ENCODE data around the gene DUSP23.

DUSP23 gene

GRCh38 chr1:159798893-159799292 is 18.1 kb downstream of the DUSP23 start:
- Histone ChIP-seq H2AFZ (ENCODE audit: low read depth, low read length) (no peak overlapping the region), H3K27ac (ENCODE audit: low read length) (no peak overlapping the region), H3K4me3 (ENCODE audit: low read length) (no peak overlapping the region), H3K36me3 (replicated peaks; ENCODE audit: low read depth, low read length) (no peaks in the 10 kb centered on the region), H3K9ac (ENCODE audit: low read length) (no peak overlapping the region), H3K9me3 (ENCODE audit: insufficient read depth, low read length) (no peaks in the 10 kb centered on the region), H3K79me2 (ENCODE audit: low read length) (no peaks in the 10 kb centered on the region), H3K27me3 (ENCODE audit: low read depth, low read length) (peaks cover 85% of the 10 kb centered on the region), H3K4me1 (ENCODE audit: low read length) (peaks cover 18% of the 10 kb centered on the region), H3K4me2 (ENCODE audit: low read length) (no peak overlapping the region), H4K20me1 (ENCODE audit: insufficient read depth, low read length) (no peaks in the 10 kb centered on the region)
- TF ChIP-seq CTCF (IDR thresholded peaks at IDR 0.05; ENCODE audit: low read depth, low read length): peak; percentile 98
- no peak for TF ChIP-seq EZH2phosphoT487 (IDR thresholded peaks at IDR 0.05; ENCODE audit: low read depth)

GRCh38 chr1:159799446-159799985 is 18.8 kb downstream of the DUSP23 start:
- Histone ChIP-seq H3K27me3 (ENCODE audit: low read depth, low read length) (peaks cover 90% of the 10 kb centered on the region), H3K9me3 (ENCODE audit: insufficient read depth, low read length) (no peaks in the 10 kb centered on the region), H4K20me1 (ENCODE audit: insufficient read depth, low read length) (no peaks in the 10 kb centered on the region), H3K27ac (ENCODE audit: low read length) (no peak overlapping the region), H3K9ac (ENCODE audit: low read length) (no peak overlapping the region), H3K4me3 (ENCODE audit: low read length) (no peak overlapping the region), H3K4me1 (ENCODE audit: low read length) (peaks cover 18% of the 10 kb centered on the region), H3K79me2 (ENCODE audit: low read length) (no peaks in the 10 kb centered on the region), H2AFZ (ENCODE audit: low read depth, low read length) (no peak overlapping the region), H3K4me2 (ENCODE audit: low read length) (no peak overlapping the region), H3K36me3 (replicated peaks; ENCODE audit: low read depth, low read length) (no peaks in the 10 kb centered on the region)
- TF ChIP-seq CTCF (IDR thresholded peaks at IDR 0.05; ENCODE audit: low read depth, low read length) (no peak), EZH2phosphoT487 (IDR thresholded peaks at IDR 0.05; ENCODE audit: low read depth) (no peak)

GRCh38 chr1:159800177-159800930 is 19.6 kb downstream of the DUSP23 start:
- no peaks in the 10 kb centered on the region for H3K36me3 ChIP-seq (replicated peaks; ENCODE audit: low read depth, low read length)
- no peak overlapping the region; the same call in 1 of the 2 replicates for H2AFZ ChIP-seq (ENCODE audit: low read depth, low read length)
- H4K20me1 ChIP-seq (ENCODE audit: insufficient read depth, low read length): no peaks in the 10 kb centered on the region
- no peak overlapping the region for H3K4me3 ChIP-seq (ENCODE audit: low read length)
- peaks cover 18% of the 10 kb centered on the region for H3K4me1 ChIP-seq (ENCODE audit: low read length)
- peak overlapping the region; percentile 30 for H3K4me2 ChIP-seq (ENCODE audit: low read length)
- H3K9me3 ChIP-seq (ENCODE audit: insufficient read depth, low read length): no peaks in the 10 kb centered on the region
- no peak for TF ChIP-seq CTCF (IDR thresholded peaks at IDR 0.05; ENCODE audit: low read depth, low read length)
- no peak for TF ChIP-seq EZH2phosphoT487 (IDR thresholded peaks at IDR 0.05; ENCODE audit: low read depth)
- H3K9ac ChIP-seq (ENCODE audit: low read length): no peak overlapping the region
- no peak overlapping the region for H3K27ac ChIP-seq (ENCODE audit: low read length)
- no peaks in the 10 kb centered on the region for H3K79me2 ChIP-seq (ENCODE audit: low read length)
- peaks cover 90% of the 10 kb centered on the region for H3K27me3 ChIP-seq (ENCODE audit: low read depth, low read length)

- H3K4me2 ChIP-seq (ENCODE audit: low read length): no peak within 1 kb of the TSS
- no peaks in the 10 kb centered on the region for H3K36me3 ChIP-seq (replicated peaks; ENCODE audit: low read depth, low read length)
- no peak within 1 kb of the TSS for H3K27ac ChIP-seq (ENCODE audit: low read length)
- H4K20me1 ChIP-seq (ENCODE audit: insufficient read depth, low read length): no peaks in the 10 kb centered on the region
- no peaks in the 10 kb centered on the region for H3K79me2 ChIP-seq (ENCODE audit: low read length)
- no peak within 1 kb of the TSS for H3K9ac ChIP-seq (ENCODE audit: low read length)
- no peak within 1 kb of the TSS for H2AFZ ChIP-seq (ENCODE audit: low read depth, low read length)
- peaks cover 80% of the 10 kb centered on the region for H3K27me3 ChIP-seq (ENCODE audit: low read depth, low read length)
- H3K4me3 ChIP-seq (ENCODE audit: low read length): no peak within 1 kb of the TSS
- no peaks in the 10 kb centered on the region for H3K9me3 ChIP-seq (ENCODE audit: insufficient read depth, low read length)
- H3K4me1 ChIP-seq (ENCODE audit: low read length): peaks cover 18% of the 10 kb centered on the region
- TF ChIP-seq CTCF (IDR thresholded peaks at IDR 0.05; ENCODE audit: low read depth, low read length) (no peak), EZH2phosphoT487 (IDR thresholded peaks at IDR 0.05; ENCODE audit: low read depth) (no peak)
Observed at GRCh38 chr1:159802111-159802510, 21.3 kb downstream of the DUSP23 start, which contains the start of gene FCRL6. Gene FCRL6 (plus strand): TSS chr1:159802360. CDS start chr1:159802425, 65 bp downstream.

All from OCI-LY3 (cell line).